Colonic mucosa (tissue), 4 donors: ENCODE data around the gene SLC4A9. TPM values are rescaled to one million over a fixed set of nuclear protein-coding genes. Genes with fewer than 3 reads are reported as not detected.
A peak's percentile ranks its signal among the peaks of the same experiment; 100 is the strongest.

Experiments used
- DNase-seq: peaks from one replicate; pipeline ENCODE4 v3.0.0-alpha.2; 2020
- H3K27ac ChIP-seq: fragments of 200-600 bp; one replicate; pipeline ENCODE4 v1.8.0; 2021
- H3K27me3 ChIP-seq: fragments of 200-600 bp; one replicate; pipeline ENCODE4 v1.8.0; 2021
- H3K36me3 ChIP-seq: fragments of 200-600 bp; one replicate; pipeline ENCODE4 v1.8.0; 2021
- H3K4me1 ChIP-seq: fragments of 200-600 bp; one replicate; pipeline ENCODE4 v1.8.0; 2021; ENCODE audit warnings: mild to moderate bottlenecking
- H3K4me3 ChIP-seq: fragments of 200-600 bp; one replicate; pipeline ENCODE4 v1.8.0; 2021
- H3K9ac ChIP-seq, 2 donors: one replicate each; pipeline ENCODE4 v1.7.0; 2013; ENCODE audit warnings: control low read depth in 2 of 2, low read depth in 2 of 2, low read length in 2 of 2
- H3K9me3 ChIP-seq: fragments of 200-600 bp; one replicate; pipeline ENCODE4 v1.8.0; 2021
- CTCF ChIP-seq: fragments of 200-600 bp; IDR thresholded peaks from one replicate; pipeline ENCODE4 v1.8.0; 2022; ENCODE audit warnings: antibody characterized with exemption, mild to moderate bottlenecking
- intact Hi-C: fragments of 100-400 bp; cut with DNase I; formaldehyde crosslinking; loops from one replicate; pipeline ENCODE4 v1.14.1; 2022
- total RNA-seq, 2 donors: library from RNA; stranded (reverse); fragmentation: NEBNext Ultra II Directional in 1 of 2; extraction: Animal tissue kit (Norgen Biotek cat#: 25700) in 1 of 2; gene quantifications; one replicate each; pipeline ENCODE4 v1.2.1, GENCODE V29; 2021
- donor health status: healthy.
- donor health status: DM: no; HTN: no; CAD: no.
- donor health status: DM: no; HTN: no; CAD: no.

Gene SLC4A9
- under 1 TPM in 1 of 2 donors, not detected in 1; 0.42 TPM for total RNA-seq

GRCh38 chr5:140360101-140360500 lies at the start of gene SLC4A9:
TSS of gene SLC4A9 (plus strand) at chr5:140360194. CDS start at chr5:140360237, 43 bp downstream.
- intact Hi-C loops: loop anchor here (10.0 kb wide), 1 partner anchor 355 kb away; no protein-coding TSS in a partner anchor

GRCh38 chr5:140310434-140310833 lies 49.6 kb upstream of the SLC4A9 start:
- no peak for DNase-seq
- H3K36me3 ChIP-seq: no peaks in the 10 kb centered on the region
- H3K9ac ChIP-seq: no peak overlapping the region
- no peak for TF ChIP-seq CTCF
- no peaks in the 10 kb centered on the region for H3K9me3 ChIP-seq
- no peak overlapping the region for H3K4me3 ChIP-seq
- no peaks in the 10 kb centered on the region for H3K27me3 ChIP-seq
- intact Hi-C loops: no loop called here
- peak overlapping the region; percentile 54 for H3K27ac ChIP-seq
- H3K4me1 ChIP-seq: no peaks in the 10 kb centered on the region

More at GRCh38 chr5:140360101-140360500, at the start of gene SLC4A9:
- H3K9ac ChIP-seq: no peak within 1 kb of the TSS
- no peaks in the 10 kb centered on the region for H3K9me3 ChIP-seq
- DNase-seq: no peak
- H3K36me3 ChIP-seq: no peaks in the 10 kb centered on the region
- H3K4me1 ChIP-seq: no peaks in the 10 kb centered on the region
- no peak within 1 kb of the TSS for H3K4me3 ChIP-seq
- no peak within 1 kb of the TSS for H3K27ac ChIP-seq
- H3K27me3 ChIP-seq: no peaks in the 10 kb centered on the region
- TF ChIP-seq CTCF: no peak

- no peak overlapping the region for H3K9ac ChIP-seq
- DNase-seq: peak; percentile 29
- peak overlapping the region; percentile 54 for H3K27ac ChIP-seq
- H3K27me3 ChIP-seq: no peaks in the 10 kb centered on the region
- TF ChIP-seq CTCF: no peak
- intact Hi-C loops: no loop called here
- no peaks in the 10 kb centered on the region for H3K4me1 ChIP-seq
- H3K4me3 ChIP-seq: no peak overlapping the region
- no peaks in the 10 kb centered on the region for H3K36me3 ChIP-seq
- H3K9me3 ChIP-seq: no peaks in the 10 kb centered on the region
Observed at GRCh38 chr5:140311011-140311467, 49.0 kb upstream of the SLC4A9 start.

- H3K36me3 ChIP-seq: no peaks in the 10 kb centered on the region
- TF ChIP-seq CTCF: no peak
- H3K4me1 ChIP-seq: no peaks in the 10 kb centered on the region
- no peaks in the 10 kb centered on the region for H3K27me3 ChIP-seq
- H3K9me3 ChIP-seq: no peaks in the 10 kb centered on the region
- H3K27ac ChIP-seq: peak overlapping the region; percentile 18
- H3K4me3 ChIP-seq: no peak overlapping the region
- no peak for DNase-seq
- intact Hi-C loops: no loop called here
- peak overlapping the region in 1 of 2 donors; percentile 6 for H3K9ac ChIP-seq
Observed at GRCh38 chr5:140312067-140312790, 47.8 kb upstream of the SLC4A9 start.

- Histone ChIP-seq H3K9ac (no peak overlapping the region), H3K36me3 (no peaks in the 10 kb centered on the region), H3K4me1 (no peaks in the 10 kb centered on the region), H3K9me3 (no peaks in the 10 kb centered on the region), H3K4me3 (no peak overlapping the region), H3K27ac (peak overlapping the region; percentile 18), H3K27me3 (no peaks in the 10 kb centered on the region)
- intact Hi-C loops: no loop called here
- TF ChIP-seq CTCF: no peak
- no peak for DNase-seq
Observed at GRCh38 chr5:140312791-140313189, 47.2 kb upstream of the SLC4A9 start.
